ENCODE data around the gene NXF2.
"Not testable (repeated sequence)": the region's sequence is repeated elsewhere in the genome, so short reads cannot be mapped to it uniquely, and the experiment has no call there.

Gene NXF2, protein sequence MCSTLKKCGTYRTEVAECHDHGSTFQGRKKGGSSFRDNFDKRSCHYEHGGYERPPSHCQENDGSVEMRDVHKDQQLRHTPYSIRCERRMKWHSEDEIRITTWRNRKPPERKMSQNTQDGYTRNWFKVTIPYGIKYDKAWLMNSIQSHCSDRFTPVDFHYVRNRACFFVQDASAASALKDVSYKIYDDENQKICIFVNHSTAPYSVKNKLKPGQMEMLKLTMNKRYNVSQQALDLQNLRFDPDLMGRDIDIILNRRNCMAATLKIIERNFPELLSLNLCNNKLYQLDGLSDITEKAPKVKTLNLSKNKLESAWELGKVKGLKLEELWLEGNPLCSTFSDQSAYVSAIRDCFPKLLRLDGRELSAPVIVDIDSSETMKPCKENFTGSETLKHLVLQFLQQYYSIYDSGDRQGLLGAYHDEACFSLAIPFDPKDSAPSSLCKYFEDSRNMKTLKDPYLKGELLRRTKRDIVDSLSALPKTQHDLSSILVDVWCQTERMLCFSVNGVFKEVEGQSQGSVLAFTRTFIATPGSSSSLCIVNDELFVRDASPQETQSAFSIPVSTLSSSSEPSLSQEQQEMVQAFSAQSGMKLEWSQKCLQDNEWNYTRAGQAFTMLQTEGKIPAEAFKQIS

DNA sequence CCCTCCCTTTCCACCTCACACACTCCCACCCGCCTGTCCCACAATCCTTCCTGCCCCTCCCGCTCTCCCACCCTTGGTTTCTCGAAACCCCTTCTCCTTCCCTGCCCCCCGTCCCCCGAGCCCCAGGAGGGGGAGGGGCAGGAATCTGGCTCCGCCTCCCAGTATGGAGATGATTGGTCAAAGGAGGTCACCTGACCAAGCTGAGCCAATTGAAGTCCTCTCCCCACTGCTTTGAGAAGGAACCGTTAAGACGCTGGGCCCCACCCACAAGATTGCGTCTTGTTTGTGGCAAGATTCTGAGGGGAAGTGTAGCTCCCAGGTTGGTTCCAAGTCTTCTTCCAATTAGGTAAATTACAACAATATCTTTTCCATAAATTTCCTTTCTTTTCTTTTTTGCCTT, at the start of gene NXF2:
TSS of gene NXF2 (plus strand) at position 275 of the 400 bp plus-strand sequence. CDS start 59,912 bp downstream, outside the sequence.
- DNase-seq (ENCODE audit: low spot score) = not testable (repeated sequence)

- not testable (repeated sequence) for DNase-seq (ENCODE audit: low spot score)
These were observed 39.0 kb upstream of the NXF2 start for GRCh38 chrX:102207940-102208339.

DNA sequence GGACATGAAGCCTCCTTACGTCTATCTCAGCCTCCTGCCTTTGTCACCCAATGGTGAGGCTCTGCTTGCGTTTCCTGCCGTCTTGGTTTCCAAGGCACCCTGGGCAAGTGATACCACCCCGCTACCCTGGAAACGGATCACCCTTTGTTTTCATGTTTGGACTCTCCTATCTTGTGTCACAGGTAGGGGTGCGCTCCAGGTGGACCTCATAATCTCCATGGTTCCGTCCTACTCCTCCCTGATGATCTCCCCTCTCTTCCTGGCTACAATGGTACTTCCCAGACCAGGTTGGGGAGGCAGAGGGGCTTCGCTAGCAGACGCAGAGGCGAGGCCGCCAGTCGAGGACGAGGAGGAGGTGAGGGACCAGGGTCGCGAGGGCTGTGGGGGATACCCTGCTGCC, 32.0 kb upstream of the NXF2 start, which contains the start of gene TCP11X1:
TSS of gene TCP11X1 (plus strand) at position 316 of the 400 bp plus-strand sequence.
- DNase-seq (ENCODE audit: low spot score) = not testable (repeated sequence)

DNA sequence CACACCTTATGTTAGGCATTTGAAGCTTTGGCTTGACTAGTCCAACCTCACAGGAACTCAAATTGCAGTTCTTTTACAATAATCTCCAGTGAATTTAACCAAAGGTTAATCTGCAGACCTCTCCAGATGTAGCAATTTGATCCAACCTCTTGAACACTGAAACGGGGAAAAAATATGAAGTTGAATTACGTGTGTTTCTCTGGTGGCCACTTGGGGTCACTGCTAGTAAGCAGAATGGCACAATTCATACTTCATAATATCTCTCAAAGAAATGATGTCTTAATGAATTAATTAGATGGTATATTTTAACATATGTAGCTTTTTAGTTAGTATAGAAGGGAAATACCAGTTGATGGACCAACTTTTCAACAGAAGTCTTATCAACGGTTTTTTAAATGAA, 30.5 kb upstream of the NXF2 start:
- not testable (repeated sequence) for DNase-seq (ENCODE audit: low spot score)

- not testable (repeated sequence) for DNase-seq (ENCODE audit: low spot score)
These were observed 11.3 kb upstream of the NXF2 start for GRCh38 chrX:102235678-102236077.

- DNase-seq (ENCODE audit: low spot score) = not testable (repeated sequence)
These were observed 6.7 kb upstream of the NXF2 start for GRCh38 chrX:102240265-102240664.

- not testable (repeated sequence) for DNase-seq (ENCODE audit: low spot score)
These were observed 25.3 kb downstream of the NXF2 start for GRCh38 chrX:102272231-102272630.

- no peak for DNase-seq (ENCODE audit: low spot score)
These were observed 91.2 kb downstream of the NXF2 start for GRCh38 chrX:102338162-102338561.

GRCh38 chrX:102339312-102340298, 92.6 kb downstream of the NXF2 start:
- DNase-seq (ENCODE audit: low spot score) = peak; percentile 18

DNA sequence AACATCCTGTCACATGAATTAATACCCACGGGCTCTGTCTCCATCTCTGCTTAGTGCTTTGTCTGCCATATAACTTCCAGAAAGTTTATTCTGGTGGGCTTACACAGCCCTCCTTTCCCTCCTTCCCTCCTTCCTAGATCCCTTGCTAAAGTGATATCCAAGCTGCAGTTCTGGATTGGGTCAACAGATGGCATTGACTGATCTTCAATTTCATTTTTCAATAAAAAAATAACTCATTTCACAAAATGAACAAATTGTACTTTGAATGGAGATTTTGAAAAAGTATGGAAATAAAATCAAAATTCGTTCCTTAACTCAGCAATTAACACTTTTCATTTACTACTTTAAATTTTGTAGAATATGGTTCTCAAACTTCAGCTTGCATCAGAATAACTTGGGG, 94.9 kb downstream of the NXF2 start:
- no peak for DNase-seq (ENCODE audit: low spot score)

DNA sequence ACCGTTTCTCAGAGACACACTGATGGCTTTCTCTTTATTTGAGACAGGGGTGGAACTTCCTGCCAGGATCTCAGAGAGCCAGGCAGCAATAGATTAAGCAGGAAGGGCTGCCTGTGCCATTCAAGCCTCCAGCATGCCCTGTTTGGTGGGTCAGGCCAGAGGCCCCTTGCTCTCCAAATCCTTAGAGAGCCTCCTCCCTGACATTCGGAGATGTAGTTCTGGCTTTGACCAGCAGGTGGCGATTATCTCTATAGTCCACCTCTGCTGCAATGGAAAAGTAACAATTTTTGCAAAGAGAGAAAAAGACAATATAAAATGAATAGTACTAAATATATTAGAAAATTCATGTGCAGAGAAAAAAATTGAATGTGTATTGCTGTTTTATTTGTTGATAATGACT, 98.9 kb downstream of the NXF2 start:
- DNase-seq (ENCODE audit: low spot score) = peak; percentile 62

Measured in CD4-positive, alpha-beta T cell treated with Interleukin-2 at 100 ng/mL for 4 hours (primary cell).